Gastroesophageal sphincter (tissue), 3 donors: ENCODE results near the gene MBNL3.

ENCODE experiments used
- CTCF ChIP-seq, 4 experiments: fragments of 200-600 bp in 2 of 4; fragments of 450-650 bp in 2 of 4; sonication (generic) in 1 of 4; IDR thresholded peaks; one replicate each; pipeline ENCODE4 v1.5.1; 2017 to 2019; ENCODE audit warnings: antibody characterized with exemption in 4 of 4, mild to moderate bottlenecking in 2 of 4, moderate library complexity in 2 of 4
- EP300 ChIP-seq: sonication (generic); formaldehyde crosslinking; IDR thresholded peaks from one replicate; pipeline ENCODE4 v1.6.1; 2017; ENCODE audit warnings: antibody characterized with exemption, mild to moderate bottlenecking
- POLR2A ChIP-seq, 2 donors: fragments of 450-650 bp; IDR thresholded peaks; one replicate each; pipeline ENCODE4 v1.6.1; 2017; ENCODE audit warnings: antibody characterized with exemption in 2 of 2, mild to moderate bottlenecking in 2 of 2, moderate library complexity in 1 of 2

GRCh38 chrX:132493095-132493494 lies 4.3 kb upstream of the MBNL3 start:
- no peak for TF ChIP-seq CTCF (IDR thresholded peaks at IDR 0.05)
- TF ChIP-seq EP300: no peak
- no peak for TF ChIP-seq POLR2A (IDR thresholded peaks at IDR 0.05)
